Ovary (tissue), 3 donors: ENCODE data around the gene CEACAM21.

Experiments
- EP300 ChIP-seq: sonication (generic); formaldehyde crosslinking; IDR thresholded peaks from one replicate; pipeline ENCODE4 v1.6.1; 2017; ENCODE audit warnings: antibody characterized with exemption
- POLR2A ChIP-seq: fragments of 450-650 bp; IDR thresholded peaks from one replicate; pipeline ENCODE4 v1.6.1; 2017; ENCODE audit warnings: antibody characterized with exemption, mild to moderate bottlenecking, moderate library complexity
- TF ChIP-seq, protein P1 (sequence below), 3 donors: fragments of 450-650 bp in 2 of 3; fragments of 200-600 bp in 1 of 3; IDR thresholded peaks; one replicate each; pipeline versions ENCODE4 v1.5.1 to v1.8.0; 2016 to 2022; ENCODE audit warnings: antibody characterized with exemption in 3 of 3, mild to moderate bottlenecking in 1 of 3
- donor health status: DM: no; HTN: no; CAD: no.

DNA sequence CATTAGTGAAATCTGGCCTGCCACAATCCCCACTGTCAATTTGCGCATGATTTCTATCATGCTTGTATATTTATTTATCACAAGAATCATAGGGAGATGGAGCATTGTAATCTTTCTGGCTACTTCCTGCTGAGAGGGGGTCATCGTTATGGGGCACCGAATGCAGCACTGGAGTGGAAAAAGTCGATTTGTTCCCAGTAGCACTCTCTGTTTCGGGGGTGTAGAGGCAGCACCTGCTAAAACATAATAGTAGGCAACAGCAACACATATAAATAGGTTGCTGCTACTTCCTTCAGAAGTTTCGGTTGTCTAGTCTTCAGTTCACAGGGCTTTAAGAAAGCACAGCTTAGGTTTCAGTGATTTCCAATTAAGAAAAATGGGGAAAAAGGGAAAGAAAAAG, 23.4 kb upstream of the CEACAM21 start:
- TF ChIP-seq, protein P1, sequence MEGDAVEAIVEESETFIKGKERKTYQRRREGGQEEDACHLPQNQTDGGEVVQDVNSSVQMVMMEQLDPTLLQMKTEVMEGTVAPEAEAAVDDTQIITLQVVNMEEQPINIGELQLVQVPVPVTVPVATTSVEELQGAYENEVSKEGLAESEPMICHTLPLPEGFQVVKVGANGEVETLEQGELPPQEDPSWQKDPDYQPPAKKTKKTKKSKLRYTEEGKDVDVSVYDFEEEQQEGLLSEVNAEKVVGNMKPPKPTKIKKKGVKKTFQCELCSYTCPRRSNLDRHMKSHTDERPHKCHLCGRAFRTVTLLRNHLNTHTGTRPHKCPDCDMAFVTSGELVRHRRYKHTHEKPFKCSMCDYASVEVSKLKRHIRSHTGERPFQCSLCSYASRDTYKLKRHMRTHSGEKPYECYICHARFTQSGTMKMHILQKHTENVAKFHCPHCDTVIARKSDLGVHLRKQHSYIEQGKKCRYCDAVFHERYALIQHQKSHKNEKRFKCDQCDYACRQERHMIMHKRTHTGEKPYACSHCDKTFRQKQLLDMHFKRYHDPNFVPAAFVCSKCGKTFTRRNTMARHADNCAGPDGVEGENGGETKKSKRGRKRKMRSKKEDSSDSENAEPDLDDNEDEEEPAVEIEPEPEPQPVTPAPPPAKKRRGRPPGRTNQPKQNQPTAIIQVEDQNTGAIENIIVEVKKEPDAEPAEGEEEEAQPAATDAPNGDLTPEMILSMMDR (IDR thresholded peaks at IDR 0.05), result no peak
- TF ChIP-seq POLR2A (no peak), EP300 (no peak)
